GM21515 (cell line): ENCODE measurements around the gene PLPP2.
"Not testable (repeated sequence)": the region's sequence is repeated elsewhere in the genome, so short reads cannot be mapped to it uniquely, and the experiment has no call there.

Experiments used
- ATAC-seq: cut with Tn5 transposase; IDR thresholded peaks from one replicate; pipeline ENCODE4 v1.9.1; 2021; ENCODE audit not compliant: unreplicated experiment

PLPP2 gene

DNA sequence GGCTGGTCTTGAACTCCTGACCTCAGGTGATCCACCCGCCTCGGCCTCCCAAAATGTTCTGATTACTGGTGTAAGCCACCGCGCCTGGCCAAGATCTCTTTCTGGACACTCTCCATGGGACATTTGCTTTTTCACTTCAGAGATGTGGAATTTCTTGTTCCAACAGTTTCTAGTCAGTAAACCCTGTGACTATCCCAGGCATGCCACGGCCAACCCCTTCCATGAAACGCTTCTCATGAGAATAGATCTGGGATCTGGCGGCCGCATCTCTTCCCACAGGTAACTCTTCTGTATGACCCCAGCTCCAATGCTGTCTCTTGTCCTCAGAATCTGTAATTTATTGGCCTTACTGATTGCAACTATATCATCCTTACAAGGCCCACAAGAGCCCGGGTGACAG is 16.2 kb downstream of the PLPP2 start:
- no peak for ATAC-seq

GRCh38 chr19:273393-273792 is 17.8 kb downstream of the PLPP2 start:
- no peak for ATAC-seq

DNA sequence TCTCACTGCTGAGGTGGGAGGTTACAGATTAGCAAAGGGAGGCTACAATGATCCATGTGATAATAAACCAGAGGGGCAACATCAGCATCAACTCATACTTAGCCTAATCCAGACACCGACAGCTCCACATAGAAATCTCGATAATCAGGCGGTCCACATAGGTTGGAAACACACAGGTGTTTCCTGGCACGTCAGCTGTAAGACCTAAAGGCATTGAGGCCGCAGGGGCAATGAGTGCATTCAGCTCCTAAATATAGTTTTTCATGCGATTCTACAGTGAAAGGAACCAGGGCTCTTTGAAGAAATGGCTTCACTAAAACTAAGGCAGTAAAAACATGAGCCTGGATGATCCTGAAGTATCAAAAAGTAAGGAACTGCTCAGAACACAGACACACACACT is 19.3 kb downstream of the PLPP2 start:
- no peak for ATAC-seq

DNA sequence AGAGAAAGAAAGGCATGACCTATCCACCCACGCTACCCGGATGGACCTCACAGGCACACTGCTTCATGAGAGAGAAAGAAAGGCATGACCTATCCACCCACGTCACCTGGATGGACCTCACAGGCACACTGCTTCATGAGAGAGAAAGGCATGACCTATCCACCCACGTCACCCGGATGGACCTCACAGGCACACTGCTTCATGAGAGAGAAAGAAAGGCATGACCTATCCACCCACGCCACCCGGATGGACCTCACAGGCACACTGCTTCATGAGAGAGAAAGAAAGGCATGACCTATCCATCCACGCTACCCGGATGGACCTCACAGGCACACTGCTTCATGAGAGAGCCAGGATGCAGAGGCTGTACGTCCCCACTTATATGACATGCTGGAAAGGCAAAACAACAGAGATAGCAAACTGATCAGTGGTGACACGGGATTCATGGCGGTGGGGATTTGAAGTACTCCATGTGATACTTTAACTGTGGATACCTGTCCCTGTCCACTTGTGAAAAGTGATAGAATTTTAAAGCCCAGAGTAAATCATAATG is 20.4 kb downstream of the PLPP2 start:
- ATAC-seq: not testable (repeated sequence)

GRCh38 chr19:269241-269640 is 22.0 kb downstream of the PLPP2 start:
- ATAC-seq: no peak

DNA sequence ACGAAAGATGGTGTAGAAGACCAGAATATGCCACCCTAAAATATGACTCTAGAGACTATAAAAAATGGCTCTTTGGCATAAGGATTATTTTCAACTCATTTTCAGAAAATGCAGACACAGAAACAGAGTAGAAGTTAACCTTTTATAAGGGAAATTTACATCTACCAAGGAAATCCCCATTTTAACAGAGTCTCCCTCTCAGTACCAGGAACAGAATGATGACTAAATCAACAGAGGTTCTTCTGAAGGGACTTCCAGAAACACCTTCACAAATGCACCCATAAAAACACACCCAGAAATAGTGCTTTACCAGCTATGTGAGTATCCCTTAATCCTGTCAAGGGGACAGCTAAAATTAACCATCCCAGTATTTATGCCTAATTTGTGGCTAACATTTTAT is 29.1 kb downstream of the PLPP2 start:
- no peak for ATAC-seq

DNA sequence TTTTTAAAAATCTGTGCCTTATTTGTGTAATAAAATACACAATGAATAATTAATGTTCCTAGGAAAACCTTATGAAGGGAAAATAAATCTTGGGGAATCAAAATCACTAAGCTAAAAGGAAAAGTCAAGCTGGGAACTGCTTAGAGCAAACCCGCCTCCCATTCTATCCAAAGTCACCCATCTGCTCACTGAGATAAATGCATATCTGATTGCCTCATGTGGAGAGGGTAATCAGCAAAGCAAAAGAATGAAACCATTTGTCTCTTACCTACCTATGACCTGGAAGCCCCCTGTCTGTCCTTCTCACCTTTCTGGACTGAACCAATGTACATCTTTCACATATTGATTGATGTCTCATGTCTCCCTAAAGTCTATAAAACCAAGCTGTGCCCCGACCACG is 34.4 kb downstream of the PLPP2 start:
- not testable (repeated sequence) for ATAC-seq

GRCh38 chr19:252421-253186 is 38.6 kb downstream of the PLPP2 start:
- ATAC-seq: not testable (repeated sequence)

- ATAC-seq: no peak
Observed at GRCh38 chr19:246551-246950, 44.7 kb downstream of the PLPP2 start.

- ATAC-seq: not testable (repeated sequence)
Observed at GRCh38 chr19:245900-246299, 45.3 kb downstream of the PLPP2 start.

- no peak for ATAC-seq
Observed at GRCh38 chr19:245457-245856, 45.7 kb downstream of the PLPP2 start.
